Psoas muscle (tissue), 8 donors: ENCODE data around the gene SLC43A2. TPM values are rescaled to one million over a fixed set of nuclear protein-coding genes. Genes with fewer than 3 reads are reported as not detected.

ENCODE experiments used
- ATAC-seq, 4 donors: fragments of 200-7000 bp; cut with Tn5 transposase; one replicate each; pipeline ENCODE4 v1.9.1; 2020; ENCODE audit warnings: moderate library complexity in 3 of 4, mild to moderate bottlenecking in 2 of 4
- DNase-seq, 2 donors: peaks; one replicate each; pipeline ENCODE4 v3.0.0-alpha.2; 2020
- H3K27ac ChIP-seq: fragments of 200-600 bp; one replicate; pipeline ENCODE4 v1.8.0; 2022
- H3K27me3 ChIP-seq, 3 donors: fragments of 200-600 bp in 1 of 3; one replicate each; pipeline versions ENCODE4 v1.6.1 to v1.8.0; 2013 to 2022; ENCODE audit warnings: low read length in 2 of 3, mild to moderate bottlenecking in 2 of 3, moderate library complexity in 1 of 3; ENCODE audit not compliant: insufficient read depth in 3 of 3
- H3K36me3 ChIP-seq, 2 donors: fragments of 200-600 bp in 1 of 2; one replicate each; pipeline versions ENCODE4 v1.6.1 to v1.8.0; 2013 to 2022; ENCODE audit warnings: low read depth in 1 of 2, mild to moderate bottlenecking in 1 of 2, moderate library complexity in 1 of 2; ENCODE audit not compliant: insufficient read depth in 1 of 2
- H3K4me1 ChIP-seq: fragments of 200-600 bp; one replicate; pipeline ENCODE4 v1.8.0; 2022
- H3K4me3 ChIP-seq: fragments of 200-600 bp; one replicate; pipeline ENCODE4 v1.8.0; 2022; ENCODE audit warnings: mild to moderate bottlenecking
- H3K9me3 ChIP-seq: fragments of 200-600 bp; one replicate; pipeline ENCODE4 v1.8.0; 2022
- CTCF ChIP-seq: fragments of 200-600 bp; IDR thresholded peaks from one replicate; pipeline ENCODE4 v1.8.0; 2022; ENCODE audit warnings: antibody characterized with exemption
- WGBS, 3 donors: extraction: QIAGEN DNeasy Blood & Tissue Kit; methylation state at CpG; one replicate each; pipeline versions ENCODE4 v1.1.6 to v1.1.7; 2013; 5-methylcytosine and 5-hydroxymethylcytosine counted together
- intact Hi-C, 2 donors: fragments of 100-400 bp; cut with DNase I; formaldehyde crosslinking; loops; one replicate each; pipeline versions ENCODE4 v1.11.0 to v1.14.2; 2022
- polyA plus RNA-seq, 3 donors: library from polyadenylated mRNA; stranded (reverse); fragments of 200-250 nt; gene quantifications; one replicate each; pipeline ENCODE4 v1.2.3, GENCODE V29; 2013
- total RNA-seq, 4 donors: library from RNA; stranded (reverse); fragmentation: NEBNext Ultra II Directional in 2 of 4; extraction: Animal tissue kit (Norgen Biotek cat#: 25700) in 2 of 4; gene quantifications; one replicate each; pipeline versions ENCODE4 v1.2.1 to v1.2.4, GENCODE V29; 2021 to 2023
- donor health status: healthy with polysubstance abuse.
- donor health status: DM: no; HTN: no; CAD: no; lungs with moderate emphysema.
- donor health status: Bipolar disorder and iron deficiency.
- donor health status: healthy.
- donor health status: DM: yes; HTN: yes; CAD: no.
- donor health status: DM: no; HTN: no; CAD: no.
- donor health status: DM: no; HTN: no; CAD: no.
- donor health status: DM: yes; HTN: yes; CAD: no.

The SLC43A2 gene
- total and polyA plus RNA-seq, 7 donors = 9.5 to 70.5 (median 21.7) TPM

GRCh38 chr17:1621273-1621954, 7.2 kb downstream of the SLC43A2 start:
- WGBS, 3 donors = 73 to 77% (median 74%) methylated on average over 22 of the region's 22 CpGs
- H3K4me3 ChIP-seq = no peak overlapping the region
- no peaks in the 10 kb centered on the region for H3K27me3 ChIP-seq
- DNase-seq (no peak), ATAC-seq (no peak)
- peaks cover 0 to 50% of the 10 kb centered on the region in 2 donors for H3K36me3 ChIP-seq
- no peaks in the 10 kb centered on the region for H3K9me3 ChIP-seq
- intact Hi-C loops = no loop called here
- peaks cover 14% of the 10 kb centered on the region for H3K4me1 ChIP-seq
- H3K27ac ChIP-seq = no peak overlapping the region
- TF ChIP-seq CTCF = no peak

- Histone ChIP-seq H3K9me3 (no peaks in the 10 kb centered on the region), H3K27me3 (no peaks in the 10 kb centered on the region), H3K27ac (no peak overlapping the region), H3K36me3 (peaks cover 0 to 44% of the 10 kb centered on the region in 2 donors), H3K4me1 (peaks cover 5% of the 10 kb centered on the region), H3K4me3 (no peak overlapping the region)
- TF ChIP-seq CTCF = no peak
- WGBS, 3 donors = 83 to 90% (median 87%) methylated on average over 12 to 13 of the region's 13 CpGs
- DNase-seq = no peak
- ATAC-seq = peak in 1 of 4 donors; percentile 4
- intact Hi-C loops = no loop called here
These were observed 8.1 kb downstream of the SLC43A2 start for GRCh38 chr17:1620486-1620885.

- no peak for TF ChIP-seq CTCF
- intact Hi-C loops = no loop called here
- Histone ChIP-seq H3K4me1 (peaks cover 5% of the 10 kb centered on the region), H3K4me3 (no peak overlapping the region), H3K9me3 (no peaks in the 10 kb centered on the region), H3K27ac (peak overlapping the region; percentile 30), H3K27me3 (no peaks in the 10 kb centered on the region), H3K36me3 (peaks cover 0 to 43% of the 10 kb centered on the region in 2 donors)
- ATAC-seq = peak; percentile 50 to 76 (median 70)
- DNase-seq = peak in 1 of 2 donors; percentile 50
- 63 to 69% (median 63%) methylated on average over 20 of the region's 20 CpGs for WGBS, 3 donors
These were observed 10.9 kb downstream of the SLC43A2 start for GRCh38 chr17:1617620-1618174.

- DNase-seq (no peak), ATAC-seq (no peak)
- whole genome bisulfite sequencing, 3 donors = 82 to 86% (median 83%) methylated on average over 13 of the region's 13 CpGs
- H3K4me3 ChIP-seq = no peak overlapping the region
- peaks cover 0 to 48% of the 10 kb centered on the region in 2 donors for H3K36me3 ChIP-seq
- no peak for TF ChIP-seq CTCF
- H3K9me3 ChIP-seq = no peaks in the 10 kb centered on the region
- peaks cover 5% of the 10 kb centered on the region for H3K4me1 ChIP-seq
- intact Hi-C loops = no loop called here
- H3K27me3 ChIP-seq = no peaks in the 10 kb centered on the region
- H3K27ac ChIP-seq = no peak overlapping the region
These were observed 12.5 kb downstream of the SLC43A2 start for GRCh38 chr17:1616101-1616500.
